GM12878 (cell line): ENCODE measurements around the gene AP2A2. TPM values are rescaled to one million over a fixed set of nuclear protein-coding genes. Genes with fewer than 3 reads are reported as not detected.

ENCODE experiments used
- ATAC-seq: fragments of 200-7000 bp; cut with Tn5 transposase; 3 replicates; pipeline ENCODE4 v1.9.1; 2020; ENCODE audit warnings: mild to moderate bottlenecking, moderate library complexity
- BruUV-seq: library from RNA; stranded (reverse); fragments of 400-500 nt; replicated peaks from 2 replicates; lab custom pipeline; 2021; lab: Mats Ljungman, UMichigan
- CTCF ChIA-PET: fragments of 300-600 bp; sonication (Branson Sonifier 250); formaldehyde crosslinking; extraction: SDS; loops from one replicate; lab custom pipeline; 2021; ENCODE audit warnings: inconsistent platforms; lab: Yijun Ruan, JAX
- POLR2A ChIA-PET: fragments of 350-600 bp; formaldehyde crosslinking; extraction: SDS; loops from one replicate; lab custom pipeline; 2021; ENCODE audit warnings: inconsistent platforms; lab: Charles Lee
- RAD21 ChIA-PET: fragments of 300-600 bp; sonication (Branson Sonifier 250); formaldehyde crosslinking; loops from one replicate; lab custom pipeline; 2023; ENCODE audit warnings: antibody characterized with exemption; ENCODE audit not compliant: unreplicated experiment; lab: Charles Lee
- SMC1A ChIA-PET: fragments of 300-600 bp; sonication (Branson Sonifier 250); formaldehyde crosslinking; loops from one replicate; lab custom pipeline; 2023; ENCODE audit not compliant: unreplicated experiment, uncharacterized antibody; lab: Charles Lee
- DNase-seq: peaks from one replicate; pipeline ENCODE4 v3.0.0-alpha.2; 2011; ENCODE audit warnings: low read depth, low spot score
- FAIRE-seq: peaks from 3 replicates; lab custom pipeline; 2011; peaks lifted over from hg19 to GRCh38; lab: Jason Lieb, UNC
- H2AFZ ChIP-seq: 2 replicates; pipeline ENCODE4 v1.6.0; 2011; ENCODE audit warnings: low read depth, low read length, control low read depth; ENCODE audit not compliant: control insufficient read depth
- H3K27ac ChIP-seq: 2 replicates; pipeline ENCODE4 v1.5.1; 2011; ENCODE audit warnings: control low read depth; ENCODE audit not compliant: control insufficient read depth, insufficient read depth
- H3K27me3 ChIP-seq, 2 experiments: replicated peaks in 1 of 2; 2 replicates each; pipeline versions ENCODE4 v1.6.0 to v1.6.1; 2011; ENCODE audit warnings: low read length in 1 of 2; ENCODE audit not compliant: control insufficient read depth in 2 of 2, insufficient read depth in 2 of 2
- H3K36me3 ChIP-seq, 2 experiments: 2 replicates each; pipeline ENCODE4 v1.5.1; 2011; ENCODE audit warnings: low read length in 1 of 2; ENCODE audit not compliant: control insufficient read depth in 2 of 2, insufficient read depth in 2 of 2
- H3K4me1 ChIP-seq: 2 replicates; pipeline ENCODE4 v1.6.1; 2011; ENCODE audit warnings: mild to moderate bottlenecking, low read length, moderate library complexity, mixed read lengths; ENCODE audit not compliant: control insufficient read depth, insufficient read depth
- H3K4me2 ChIP-seq: 2 replicates; pipeline ENCODE4 v1.6.0; 2011; ENCODE audit warnings: control low read depth; ENCODE audit not compliant: control insufficient read depth, insufficient read depth
- H3K4me3 ChIP-seq: fragments of 200-600 bp; sonication (generic); 2 replicates; pipeline ENCODE4 v1.5.1; 2016
- H3K79me2 ChIP-seq: 2 replicates; pipeline ENCODE4 v1.6.0; 2011; ENCODE audit warnings: low read length; ENCODE audit not compliant: control insufficient read depth, insufficient read depth
- H3K9ac ChIP-seq: 2 replicates; pipeline ENCODE4 v1.8.0; 2011; ENCODE audit warnings: low read length, control low read depth, mixed read lengths; ENCODE audit not compliant: control insufficient read depth, insufficient read depth
- H3K9me3 ChIP-seq: replicated peaks from 3 replicates; pipeline ENCODE4 v1.5.1; 2011; ENCODE audit warnings: mild to moderate bottlenecking, low read length; ENCODE audit not compliant: control insufficient read depth, insufficient read depth
- H4K20me1 ChIP-seq: 2 replicates; pipeline ENCODE4 v1.6.0; 2011; ENCODE audit not compliant: control insufficient read depth, insufficient read depth
- BCL3 ChIP-seq: IDR thresholded peaks from 2 replicates; pipeline ENCODE4 v1.6.1; 2011; ENCODE audit warnings: borderline replicate concordance, low read depth, mild to moderate bottlenecking, moderate library complexity, low read length; ENCODE audit not compliant: insufficient read depth, poor library complexity, severe bottlenecking
- CEBPZ ChIP-seq: fragments of 150-350 bp; IDR thresholded peaks from 2 replicates; pipeline ENCODE4 v1.6.1; 2016; ENCODE audit warnings: low read depth, low read length
- CREB1 ChIP-seq: IDR thresholded peaks from 2 replicates; pipeline ENCODE4 v1.6.1; 2012; ENCODE audit warnings: low read depth, mild to moderate bottlenecking, inconsistent platforms
- FOS ChIP-seq: IDR thresholded peaks from 3 replicates; pipeline ENCODE4 v1.6.1; 2011; ENCODE audit warnings: borderline replicate concordance; ENCODE audit not compliant: insufficient read length; ENCODE audit errors: extremely low read depth
- RAD51 ChIP-seq: fragments of 450-650 bp; IDR thresholded peaks from 2 replicates; pipeline ENCODE4 v1.6.1; 2016; ENCODE audit warnings: moderate library complexity, mild to moderate bottlenecking, inconsistent platforms
- REST ChIP-seq: IDR thresholded peaks from 2 replicates; pipeline ENCODE4 v1.6.1; 2012; ENCODE audit warnings: mild to moderate bottlenecking, low read depth, low read length
- SPI1 ChIP-seq: IDR thresholded peaks from 2 replicates; pipeline ENCODE4 v1.6.1; 2011; ENCODE audit warnings: low read depth, mild to moderate bottlenecking, low read length, moderate library complexity, borderline replicate concordance; ENCODE audit not compliant: insufficient read depth
- TCF12 ChIP-seq: IDR thresholded peaks from 2 replicates; pipeline ENCODE4 v1.6.1; 2011; ENCODE audit warnings: low read depth, mild to moderate bottlenecking, low read length
- TCF3 ChIP-seq: IDR thresholded peaks from 2 replicates; pipeline ENCODE4 v1.6.1; 2012; ENCODE audit warnings: low read depth, mild to moderate bottlenecking, low read length, borderline replicate concordance; ENCODE audit not compliant: insufficient read depth
- ZBED1 ChIP-seq: IDR thresholded peaks from 2 replicates; pipeline ENCODE4 v1.6.1; 2016; ENCODE audit warnings: borderline replicate concordance
- ZSCAN29 ChIP-seq: fragments of 450-650 bp; IDR thresholded peaks from 2 replicates; pipeline ENCODE4 v1.6.1; 2017; ENCODE audit warnings: mild to moderate bottlenecking, moderate library complexity
- WGBS: methylation state at CpG from one replicate; pipeline ENCODE4 v1.1.6; 2016; ENCODE audit warnings: low lambda C conversion rate; ENCODE audit not compliant: insufficient replicate concordance, insufficient coverage; ENCODE audit errors: missing lambda C conversion rate; 5-methylcytosine and 5-hydroxymethylcytosine counted together
- in situ Hi-C: fragments of 300-500 bp; cut with MboI; formaldehyde crosslinking; loops from 9 replicates; pipeline ENCODE4 v1.14.3; 2018; ENCODE audit warnings: mixed read lengths
- intact Hi-C: fragments of 100-400 bp; cut with micrococcal nuclease; formaldehyde crosslinking; loops from one replicate; pipeline ENCODE4 v1.14.2; 2022; ENCODE audit not compliant: unreplicated experiment
- polyA plus RNA-seq, 11 experiments: library from polyadenylated mRNA; depleted of rRNA in 4 of 11; unstranded in 6 of 11; stranded (reverse) in 5 of 11; fragments of >200 nt; fragmentation: Nextera tagmentation in 4 of 11; fragmentation: Illumina TruSeq in 1 of 11; extraction: Ambion mirVana in 4 of 11; extraction: Trizol in 1 of 11; gene quantifications; 1 replicate in 1 of 11; 2 replicates in 10 of 11; pipeline versions ENCODE4 v1.2.1 to v1.2.3, GENCODE V29; 2011 to 2016; ENCODE audit warnings: inconsistent platforms in 2 of 11, missing spikeins in 2 of 11, low read depth in 1 of 11
- total RNA-seq, 4 experiments: library from RNA; depleted of rRNA in 3 of 4; stranded (reverse); fragments of >200 nt in 3 of 4; fragmentation: Illumina TruSeq in 1 of 4; extraction: Trizol in 1 of 4; gene quantifications; 2 replicates each; pipeline versions ENCODE4 v1.2.1 to v1.2.3, GENCODE V29; 2013 to 2021
- TF ChIP-seq, protein P1 (sequence below): fragments of 450-650 bp; formaldehyde crosslinking; IDR thresholded peaks from 2 replicates; pipeline ENCODE4 v1.5.0; 2022; ENCODE audit warnings: mild to moderate bottlenecking, missing genetic modification characterization

Gene AP2A2
- total and polyA plus RNA-seq, 10 of the 15 experiments (the other 5 are each of a cell fraction or from before 2014, with no cell fraction given) = 0.58 to 48.8 (median 18.2) TPM

DNA sequence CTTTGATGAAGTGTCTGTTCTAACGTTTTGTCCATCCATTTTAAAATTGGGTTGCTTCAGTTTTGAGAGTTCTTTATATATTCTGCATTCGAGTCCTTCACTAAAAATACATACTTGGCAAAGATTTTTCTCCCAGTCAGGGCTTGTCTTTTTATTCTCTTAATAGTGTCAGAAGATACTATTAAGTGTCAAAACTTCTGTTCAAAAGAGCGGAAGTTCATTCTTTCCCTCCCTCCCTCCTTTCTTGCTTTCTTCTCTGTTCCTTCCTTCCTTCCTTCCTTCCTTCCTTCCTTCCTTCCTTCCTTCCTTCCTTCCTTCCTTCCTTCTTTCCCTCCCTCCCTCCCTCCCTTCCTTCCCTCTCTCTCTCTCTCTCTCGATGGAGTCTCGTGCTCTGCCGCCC, 118.5 kb downstream of the AP2A2 start:
- in situ Hi-C loops (no loop called here), intact Hi-C loops (no loop called here)
- Histone ChIP-seq H3K27ac (no peak overlapping the region), H2AFZ (no peak overlapping the region), H3K27me3 (no peaks in the 10 kb centered on the region), H3K9me3 (no peaks in the 10 kb centered on the region), H3K4me3 (no peak overlapping the region), H3K4me2 (no peak overlapping the region), H3K4me1 (no peaks in the 10 kb centered on the region), H3K79me2 (no peaks in the 10 kb centered on the region), H4K20me1 (no peaks in the 10 kb centered on the region), H3K9ac (no peak overlapping the region), H3K36me3 (no peaks in the 10 kb centered on the region)
- 28% methylated on average over 3 of the region's 6 CpGs for WGBS
- ChIA-PET RAD21 (no interaction called here), CTCF (no interaction called here), POLR2A (no interaction called here), SMC1A (no interaction called here)
- FAIRE-seq = no peak
- DNase-seq = no peak
- ATAC-seq = no peak
- BruUV-seq = no TSS peak
- no peak for TF ChIP-seq RAD51
- no peak for TF ChIP-seq TCF3
- no peak for TF ChIP-seq ZSCAN29
- no peak for TF ChIP-seq BCL3
- no peak for TF ChIP-seq FOS
- TF ChIP-seq, protein P1, sequence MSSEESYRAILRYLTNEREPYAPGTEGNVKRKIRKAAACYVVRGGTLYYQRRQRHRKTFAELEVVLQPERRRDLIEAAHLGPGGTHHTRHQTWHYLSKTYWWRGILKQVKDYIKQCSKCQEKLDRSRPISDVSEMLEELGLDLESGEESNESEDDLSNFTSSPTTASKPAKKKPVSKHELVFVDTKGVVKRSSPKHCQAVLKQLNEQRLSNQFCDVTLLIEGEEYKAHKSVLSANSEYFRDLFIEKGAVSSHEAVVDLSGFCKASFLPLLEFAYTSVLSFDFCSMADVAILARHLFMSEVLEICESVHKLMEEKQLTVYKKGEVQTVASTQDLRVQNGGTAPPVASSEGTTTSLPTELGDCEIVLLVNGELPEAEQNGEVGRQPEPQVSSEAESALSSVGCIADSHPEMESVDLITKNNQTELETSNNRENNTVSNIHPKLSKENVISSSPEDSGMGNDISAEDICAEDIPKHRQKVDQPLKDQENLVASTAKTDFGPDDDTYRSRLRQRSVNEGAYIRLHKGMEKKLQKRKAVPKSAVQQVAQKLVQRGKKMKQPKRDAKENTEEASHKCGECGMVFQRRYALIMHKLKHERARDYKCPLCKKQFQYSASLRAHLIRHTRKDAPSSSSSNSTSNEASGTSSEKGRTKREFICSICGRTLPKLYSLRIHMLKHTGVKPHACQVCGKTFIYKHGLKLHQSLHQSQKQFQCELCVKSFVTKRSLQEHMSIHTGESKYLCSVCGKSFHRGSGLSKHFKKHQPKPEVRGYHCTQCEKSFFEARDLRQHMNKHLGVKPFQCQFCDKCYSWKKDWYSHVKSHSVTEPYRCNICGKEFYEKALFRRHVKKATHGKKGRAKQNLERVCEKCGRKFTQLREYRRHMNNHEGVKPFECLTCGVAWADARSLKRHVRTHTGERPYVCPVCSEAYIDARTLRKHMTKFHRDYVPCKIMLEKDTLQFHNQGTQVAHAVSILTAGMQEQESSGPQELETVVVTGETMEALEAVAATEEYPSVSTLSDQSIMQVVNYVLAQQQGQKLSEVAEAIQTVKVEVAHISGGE (CRISPR knock-in tag) = no peak
- TF ChIP-seq CEBPZ = no peak
- no peak for TF ChIP-seq TCF12
- no peak for TF ChIP-seq ZBED1
- no peak for TF ChIP-seq CREB1
- no peak for TF ChIP-seq REST
- TF ChIP-seq SPI1 = no peak
